Cardiac muscle cell (in vitro differentiated cells and primary cell): Measurements from ENCODE around the gene ATG16L2. TPM values are rescaled to one million over a fixed set of nuclear protein-coding genes. Genes with fewer than 3 reads are reported as not detected.
"Not testable (repeated sequence)": the region's sequence is repeated elsewhere in the genome, so short reads cannot be mapped to it uniquely, and the experiment has no call there.

Experiments used
- DNase-seq, 2 donors: peaks; one replicate each; pipeline versions ENCODE4 v3.0.0 to v3.0.0-alpha.2; 2010 to 2017; ENCODE audit warnings: low read depth in 1 of 2, low spot score in 1 of 2
- H3K27ac ChIP-seq: fragments of 200-600 bp; sonication (generic); 2 replicates; pipeline ENCODE4 v1.5.1; 2016
- H3K27me3 ChIP-seq: fragments of 200-600 bp; sonication (generic); 2 replicates; pipeline ENCODE4 v1.6.0; 2016; ENCODE audit warnings: control low read depth
- H3K36me3 ChIP-seq: fragments of 200-600 bp; sonication (generic); 2 replicates; pipeline ENCODE4 v1.5.1; 2016; ENCODE audit warnings: control low read depth
- H3K4me1 ChIP-seq: fragments of 200-600 bp; sonication (generic); 2 replicates; pipeline ENCODE4 v1.8.1; 2017; ENCODE audit warnings: low read depth, mild to moderate bottlenecking, mixed run types
- H3K4me3 ChIP-seq: fragments of 200-600 bp; sonication (generic); 2 replicates; pipeline ENCODE4 v1.5.1; 2016; ENCODE audit warnings: mild to moderate bottlenecking
- H3K9me3 ChIP-seq: fragments of 200-600 bp; sonication (generic); 2 replicates; pipeline ENCODE4 v1.5.1; 2017; ENCODE audit warnings: low read depth, mild to moderate bottlenecking, control low read depth
- CTCF ChIP-seq: IDR thresholded peaks from 2 replicates; pipeline ENCODE4 v1.5.1; 2012; ENCODE audit warnings: low read depth, mild to moderate bottlenecking, low read length
- polyA plus RNA-seq: library from polyadenylated mRNA; unstranded; fragments of >200 nt; fragmentation: Nextera tagmentation; extraction: Ambion mirVana; gene quantifications from 2 replicates; pipeline ENCODE4 v1.2.1, GENCODE V29; 2016
- total RNA-seq: library from RNA; depleted of rRNA; stranded (reverse); fragments of >200 nt; gene quantifications from 2 replicates; pipeline ENCODE4 v1.2.3, GENCODE V29; 2016

The ATG16L2 gene
- total and polyA plus RNA-seq, 2 experiments from 2014 or later = 47.8 to 66.8 TPM

GRCh38 chr11:72807021-72807693 is 7.1 kb upstream of the ATG16L2 start:
- Histone ChIP-seq H3K36me3 (no peaks in the 10 kb centered on the region), H3K4me1 (no peaks in the 10 kb centered on the region), H3K27ac (peak overlapping the region; percentile 43), H3K27me3 (no peaks in the 10 kb centered on the region), H3K4me3 (no peak overlapping the region), H3K9me3 (no peaks in the 10 kb centered on the region)
- peak in 1 of 2 donors; percentile 36 for DNase-seq
- no peak for TF ChIP-seq CTCF

GRCh38 chr11:72807792-72808191 is 6.4 kb upstream of the ATG16L2 start:
- Histone ChIP-seq H3K4me1 (peaks cover 3% of the 10 kb centered on the region), H3K4me3 (no peak overlapping the region), H3K27me3 (no peaks in the 10 kb centered on the region), H3K27ac (no peak overlapping the region), H3K36me3 (no peaks in the 10 kb centered on the region), H3K9me3 (no peaks in the 10 kb centered on the region)
- TF ChIP-seq CTCF = no peak
- DNase-seq = no peak

- no peak for DNase-seq
- Histone ChIP-seq H3K4me1 (peaks cover 9% of the 10 kb centered on the region), H3K4me3 (no peak overlapping the region), H3K27me3 (no peaks in the 10 kb centered on the region), H3K9me3 (no peaks in the 10 kb centered on the region), H3K36me3 (no peaks in the 10 kb centered on the region), H3K27ac (no peak overlapping the region)
- no peak for TF ChIP-seq CTCF
Observed at GRCh38 chr11:72808331-72808798, 5.8 kb upstream of the ATG16L2 start.

GRCh38 chr11:72811686-72812085 is 2.5 kb upstream of the ATG16L2 start:
- not testable (repeated sequence) for H3K36me3 ChIP-seq, H3K4me3 ChIP-seq, H3K27me3 ChIP-seq, DNase-seq, H3K9me3 ChIP-seq, H3K27ac ChIP-seq
- peaks cover 14% of the 10 kb centered on the region for H3K4me1 ChIP-seq

GRCh38 chr11:72812604-72812966 is 1.6 kb upstream of the ATG16L2 start:
- Histone ChIP-seq H3K9me3 (no peaks in the 10 kb centered on the region), H3K4me1 (peaks cover 14% of the 10 kb centered on the region), H3K27ac (no peak overlapping the region), H3K36me3 (no peaks in the 10 kb centered on the region), H3K4me3 (no peak overlapping the region), H3K27me3 (no peaks in the 10 kb centered on the region)
- TF ChIP-seq CTCF = no peak
- peak in 1 of 2 donors; percentile 41 for DNase-seq

- Histone ChIP-seq H3K27me3 (no peaks in the 10 kb centered on the region), H3K36me3 (no peaks in the 10 kb centered on the region), H3K4me1 (peaks cover 14% of the 10 kb centered on the region), H3K27ac (peak overlapping the region; percentile 99), H3K9me3 (no peaks in the 10 kb centered on the region), H3K4me3 (peak overlapping the region; percentile 71)
- peak; percentile 52 to 59 for DNase-seq
- TF ChIP-seq CTCF = peak; percentile 69
Observed at GRCh38 chr11:72812967-72813739, 1.1 kb upstream of the ATG16L2 start.
